GM12864 (cell line): Measurements from ENCODE around the gene RALGPS1.
"Not testable (repeated sequence)": the region's sequence is repeated elsewhere in the genome, so short reads cannot be mapped to it uniquely, and the experiment has no call there.

ENCODE experiments used
- DNase-seq: peaks from one replicate; pipeline ENCODE4 v3.0.0-alpha.2; 2011; ENCODE audit warnings: low read depth
- H3K4me3 ChIP-seq: 2 replicates; pipeline ENCODE4 v1.5.1; 2011; ENCODE audit warnings: mild to moderate bottlenecking, low read depth, low read length, control low read depth
- TF ChIP-seq, protein P1 (sequence below): IDR thresholded peaks from 2 replicates; pipeline ENCODE4 v1.5.1; 2011; ENCODE audit warnings: low read depth, mild to moderate bottlenecking, moderate library complexity, low read length, control low read depth, inconsistent platforms; ENCODE audit errors: missing control alignments

RALGPS1 gene

GRCh38 chr9:127167560-127168326 is 253.2 kb downstream of the RALGPS1 start:
- H3K4me3 ChIP-seq, result no peak overlapping the region
- DNase-seq, result no peak
- TF ChIP-seq, protein P1, sequence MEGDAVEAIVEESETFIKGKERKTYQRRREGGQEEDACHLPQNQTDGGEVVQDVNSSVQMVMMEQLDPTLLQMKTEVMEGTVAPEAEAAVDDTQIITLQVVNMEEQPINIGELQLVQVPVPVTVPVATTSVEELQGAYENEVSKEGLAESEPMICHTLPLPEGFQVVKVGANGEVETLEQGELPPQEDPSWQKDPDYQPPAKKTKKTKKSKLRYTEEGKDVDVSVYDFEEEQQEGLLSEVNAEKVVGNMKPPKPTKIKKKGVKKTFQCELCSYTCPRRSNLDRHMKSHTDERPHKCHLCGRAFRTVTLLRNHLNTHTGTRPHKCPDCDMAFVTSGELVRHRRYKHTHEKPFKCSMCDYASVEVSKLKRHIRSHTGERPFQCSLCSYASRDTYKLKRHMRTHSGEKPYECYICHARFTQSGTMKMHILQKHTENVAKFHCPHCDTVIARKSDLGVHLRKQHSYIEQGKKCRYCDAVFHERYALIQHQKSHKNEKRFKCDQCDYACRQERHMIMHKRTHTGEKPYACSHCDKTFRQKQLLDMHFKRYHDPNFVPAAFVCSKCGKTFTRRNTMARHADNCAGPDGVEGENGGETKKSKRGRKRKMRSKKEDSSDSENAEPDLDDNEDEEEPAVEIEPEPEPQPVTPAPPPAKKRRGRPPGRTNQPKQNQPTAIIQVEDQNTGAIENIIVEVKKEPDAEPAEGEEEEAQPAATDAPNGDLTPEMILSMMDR, result no peak

DNA sequence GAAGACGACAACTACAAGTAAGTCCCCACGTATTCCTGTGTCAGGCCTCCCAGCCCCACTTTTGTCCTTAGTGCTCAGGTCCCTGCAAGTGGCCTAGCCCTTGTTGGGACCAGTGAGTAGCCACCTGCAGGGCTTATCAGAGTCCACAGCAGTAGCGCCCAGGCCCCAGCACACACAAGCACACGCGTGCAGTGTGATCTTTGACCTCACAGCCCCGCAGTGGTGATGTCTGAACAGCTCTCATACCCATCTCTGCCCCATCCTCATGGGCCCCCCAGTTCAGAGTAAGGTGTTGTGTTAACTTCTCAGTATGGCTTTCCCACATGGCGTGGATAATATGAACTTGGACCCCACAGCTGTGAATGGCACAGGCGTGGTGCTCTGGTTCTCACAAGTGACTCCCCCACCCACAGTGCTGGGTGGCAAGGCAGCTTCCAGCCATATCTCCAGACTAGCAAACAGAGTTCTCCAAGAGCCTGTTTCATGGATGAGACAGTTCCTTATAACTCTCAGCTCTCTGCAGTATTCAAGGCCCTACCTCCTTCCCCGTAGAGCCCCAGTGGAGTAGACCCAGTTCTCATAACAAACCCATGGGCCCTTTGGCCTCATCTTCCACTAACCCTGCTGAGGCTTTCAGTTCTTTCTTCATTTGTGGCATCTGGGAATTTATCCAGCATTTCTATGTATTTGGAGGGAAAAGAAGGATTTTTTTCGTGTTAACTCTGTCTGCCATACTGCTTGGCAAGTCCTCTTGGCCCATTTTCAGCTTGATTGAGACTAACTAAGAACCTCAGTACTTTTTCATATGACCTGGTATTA is 254.4 kb downstream of the RALGPS1 start:
- no peak for DNase-seq
- TF ChIP-seq, protein P1, result no peak
- H3K4me3 ChIP-seq, result no peak overlapping the region

GRCh38 chr9:127169575-127169883 is 254.9 kb downstream of the RALGPS1 start:
- no peak for DNase-seq
- TF ChIP-seq, protein P1, result no peak
- no peak overlapping the region for H3K4me3 ChIP-seq

DNA sequence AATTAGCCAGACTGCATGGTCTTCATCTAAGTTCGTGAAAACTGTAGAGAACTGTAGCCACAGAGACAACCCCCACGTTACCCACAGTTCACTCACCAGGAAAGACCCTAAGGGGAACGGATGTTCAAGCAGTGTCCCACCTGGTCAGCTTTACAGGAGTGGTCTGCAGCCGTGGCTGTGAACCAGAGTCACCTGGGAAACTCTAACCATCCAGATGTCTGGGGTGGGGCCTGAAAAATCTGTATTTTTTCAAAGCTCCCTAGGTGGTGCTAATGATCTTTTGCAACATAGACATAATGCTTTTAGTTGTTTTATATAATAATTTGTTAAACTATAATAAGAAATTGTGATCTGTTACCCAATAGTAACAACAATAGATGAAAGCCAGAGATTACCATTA is 255.5 kb downstream of the RALGPS1 start:
- TF ChIP-seq, protein P1, result no peak
- H3K4me3 ChIP-seq, result no peak overlapping the region
- no peak for DNase-seq

DNA sequence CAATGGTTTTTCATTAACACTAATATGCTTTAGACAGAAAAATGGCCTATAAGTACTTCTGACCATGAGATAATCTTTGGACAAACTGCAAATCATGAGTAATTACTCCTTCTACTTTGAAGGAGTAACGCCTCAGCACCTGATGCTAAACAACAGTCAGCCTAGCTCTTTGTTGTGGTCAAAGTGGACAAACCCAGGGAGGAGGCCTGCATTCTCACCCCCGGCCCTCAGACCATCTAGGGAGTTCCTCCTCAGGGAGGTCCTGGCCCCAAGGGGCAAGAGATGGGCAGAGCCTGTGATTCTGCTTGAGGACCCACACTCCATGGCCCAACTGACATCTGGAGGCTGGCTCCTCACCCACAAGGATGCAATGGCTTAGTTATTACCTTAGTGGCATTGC is 256.1 kb downstream of the RALGPS1 start:
- H3K4me3 ChIP-seq, result no peak overlapping the region
- TF ChIP-seq, protein P1, result no peak
- no peak for DNase-seq

DNA sequence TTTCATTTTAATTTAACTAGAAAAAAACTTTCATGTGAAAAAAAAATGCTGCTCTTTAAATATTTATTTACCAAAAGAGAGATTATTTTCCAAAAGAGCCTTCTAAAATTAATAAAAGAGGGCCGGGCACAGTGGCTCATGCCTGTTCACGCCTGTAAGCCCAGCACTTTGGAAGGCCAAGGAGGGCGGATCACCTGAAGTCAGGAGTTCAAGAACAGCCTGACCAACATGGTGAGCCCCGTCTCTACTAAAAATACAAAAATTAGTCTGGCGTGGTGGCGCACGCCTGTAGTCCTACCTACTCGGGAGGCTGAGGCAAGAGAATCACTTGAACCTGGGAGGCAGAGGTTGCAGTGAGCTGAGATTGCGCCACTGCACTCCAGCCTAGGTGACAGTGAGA is 256.8 kb downstream of the RALGPS1 start:
- not testable (repeated sequence) for DNase-seq, H3K4me3 ChIP-seq

DNA sequence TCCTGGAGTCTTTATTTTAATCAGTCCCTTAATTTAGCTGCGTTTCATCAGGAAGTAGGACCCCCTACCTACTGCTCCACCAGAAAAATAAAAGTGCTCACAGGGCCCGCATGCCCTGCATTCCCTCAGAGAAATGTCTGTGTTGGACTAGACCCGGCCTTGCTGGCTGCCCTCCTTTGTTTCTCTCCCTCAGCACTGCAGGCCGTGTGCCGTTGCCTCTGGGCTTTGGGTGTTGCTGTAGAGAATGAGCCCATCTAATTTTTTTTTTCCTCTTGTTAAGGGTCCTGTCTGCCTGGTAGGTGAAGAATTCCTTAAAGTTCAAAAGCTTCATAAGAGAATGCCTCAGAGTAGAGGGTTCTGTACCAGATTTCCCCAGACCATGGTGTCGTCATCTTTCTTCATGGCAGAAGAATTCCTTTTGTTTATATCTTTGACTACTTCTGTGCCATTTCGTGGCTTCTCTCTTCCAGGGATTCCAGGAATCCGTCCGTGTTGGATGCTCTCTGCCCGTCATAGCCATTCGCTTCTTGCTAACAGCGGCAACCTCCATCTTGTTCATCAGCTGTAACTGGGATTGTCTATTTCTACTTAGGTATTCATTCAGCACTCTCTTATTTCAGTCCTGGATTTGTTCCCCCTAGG is 257.6 kb downstream of the RALGPS1 start:
- no peak overlapping the region for H3K4me3 ChIP-seq
- DNase-seq, result no peak
- TF ChIP-seq, protein P1, result no peak
